Lung (tissue), 12 donors: Measurements from ENCODE around the gene SPATA1. TPM values are rescaled to one million over a fixed set of nuclear protein-coding genes. Genes with fewer than 3 reads are reported as not detected.

ENCODE experiments used
- ATAC-seq: fragments of 200-7000 bp; cut with Tn5 transposase; one replicate; pipeline ENCODE4 v1.9.1; 2020; ENCODE audit warnings: moderate number of reproducible peaks; ENCODE audit not compliant: insufficient read depth, low FRiP score
- DNase-seq, 3 donors: peaks; one replicate each; pipeline ENCODE4 v3.0.0-alpha.2; 2013 to 2017
- H3K27ac ChIP-seq, 2 donors: one replicate each; pipeline ENCODE4 v1.5.1; 2013; ENCODE audit warnings: mild to moderate bottlenecking in 2 of 2, moderate library complexity in 2 of 2, control low read depth in 1 of 2, inconsistent platforms in 1 of 2, low read depth in 1 of 2, low read length in 1 of 2
- H3K27me3 ChIP-seq, 3 donors: one replicate each; pipeline ENCODE4 v1.5.1; 2013; ENCODE audit warnings: low read length in 2 of 3; ENCODE audit not compliant: control insufficient read depth in 3 of 3, insufficient read depth in 3 of 3
- H3K36me3 ChIP-seq, 4 donors: one replicate each; pipeline ENCODE4 v1.5.1; 2013; ENCODE audit warnings: low read length in 4 of 4, mild to moderate bottlenecking in 1 of 4, moderate library complexity in 1 of 4; ENCODE audit not compliant: control insufficient read depth in 4 of 4, insufficient read depth in 4 of 4
- H3K4me1 ChIP-seq, 5 donors: one replicate each; pipeline ENCODE4 v1.5.1; 2013; ENCODE audit warnings: low read length in 5 of 5, mild to moderate bottlenecking in 2 of 5, moderate library complexity in 1 of 5; ENCODE audit not compliant: control insufficient read depth in 5 of 5, insufficient read depth in 5 of 5
- H3K4me3 ChIP-seq: one replicate; pipeline ENCODE4 v1.5.1; 2013; ENCODE audit warnings: mild to moderate bottlenecking, control low read depth, moderate library complexity
- H3K9ac ChIP-seq, 2 donors: one replicate each; pipeline ENCODE4 v1.5.1; 2013; ENCODE audit warnings: low read length in 2 of 2, control low read depth in 1 of 2; ENCODE audit not compliant: insufficient read depth in 1 of 2
- H3K9me3 ChIP-seq, 4 donors: one replicate each; pipeline ENCODE4 v1.5.1; 2013; ENCODE audit warnings: low read length in 3 of 4, mild to moderate bottlenecking in 1 of 4, moderate library complexity in 1 of 4; ENCODE audit not compliant: control insufficient read depth in 4 of 4, insufficient read depth in 3 of 4
- WGBS, 2 donors: extraction: QIAGEN DNeasy Blood & Tissue Kit; methylation state at CpG; one replicate each; pipeline ENCODE4 v1.1.7; 2013; 5-methylcytosine and 5-hydroxymethylcytosine counted together
- polyA plus RNA-seq, 2 donors: library from polyadenylated mRNA; stranded (reverse); fragments of 200-250 nt; gene quantifications; one replicate each; pipeline ENCODE4 v1.2.1, GENCODE V29; 2013
- total RNA-seq, 2 donors: library from RNA; depleted of rRNA in 1 of 2; stranded (reverse); fragments of >200 nt in 1 of 2; gene quantifications; one replicate each; pipeline ENCODE4 v1.2.1, GENCODE V29; 2014 to 2021
- TF ChIP-seq, protein P1 (sequence below): IDR thresholded peaks from 2 replicates; pipeline ENCODE4 v1.5.1; 2012; ENCODE audit warnings: mild to moderate bottlenecking; ENCODE audit errors: control extremely low read depth, extremely low read depth
- donor health status: control.
- donor health status: control.
- donor health status: Bipolar disorder and iron deficiency.
- donor health status: healthy.
- donor health status: DM: yes; HTN: yes; CAD: no.

Gene SPATA1
- total and polyA plus RNA-seq, 4 donors = 0.71 to 3.9 (median 2.4) TPM

DNA sequence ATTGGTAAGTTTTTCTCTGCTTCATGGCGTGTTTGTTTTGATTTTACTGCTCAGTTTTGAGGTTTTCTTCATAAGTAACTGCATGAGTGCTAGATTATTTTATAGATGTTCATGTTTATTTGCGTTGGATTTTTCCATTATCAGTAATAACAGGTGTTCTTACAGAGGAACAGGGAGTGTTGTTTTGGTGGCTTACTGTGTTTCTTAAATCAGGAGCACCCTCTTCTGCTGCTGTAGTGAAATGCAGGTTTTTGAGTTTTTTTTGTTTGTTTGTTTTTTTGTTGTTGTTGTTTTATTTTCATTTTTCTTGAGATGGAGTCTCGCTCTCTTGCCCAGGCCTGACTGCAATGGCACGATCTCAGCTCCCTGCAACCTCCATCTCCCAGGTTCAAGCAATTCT is 35.5 kb downstream of the SPATA1 start:
- no peaks in the 10 kb centered on the region for H3K4me1 ChIP-seq
- no peak overlapping the region for H3K9ac ChIP-seq
- H3K9me3 ChIP-seq = no peaks in the 10 kb centered on the region
- no peak for DNase-seq
- no peak overlapping the region for H3K27ac ChIP-seq
- peaks cover 0 to 9% (median 2%) of the 10 kb centered on the region in 4 donors for H3K36me3 ChIP-seq
- no peak for ATAC-seq
- H3K4me3 ChIP-seq = no peak overlapping the region
- TF ChIP-seq, protein P1, sequence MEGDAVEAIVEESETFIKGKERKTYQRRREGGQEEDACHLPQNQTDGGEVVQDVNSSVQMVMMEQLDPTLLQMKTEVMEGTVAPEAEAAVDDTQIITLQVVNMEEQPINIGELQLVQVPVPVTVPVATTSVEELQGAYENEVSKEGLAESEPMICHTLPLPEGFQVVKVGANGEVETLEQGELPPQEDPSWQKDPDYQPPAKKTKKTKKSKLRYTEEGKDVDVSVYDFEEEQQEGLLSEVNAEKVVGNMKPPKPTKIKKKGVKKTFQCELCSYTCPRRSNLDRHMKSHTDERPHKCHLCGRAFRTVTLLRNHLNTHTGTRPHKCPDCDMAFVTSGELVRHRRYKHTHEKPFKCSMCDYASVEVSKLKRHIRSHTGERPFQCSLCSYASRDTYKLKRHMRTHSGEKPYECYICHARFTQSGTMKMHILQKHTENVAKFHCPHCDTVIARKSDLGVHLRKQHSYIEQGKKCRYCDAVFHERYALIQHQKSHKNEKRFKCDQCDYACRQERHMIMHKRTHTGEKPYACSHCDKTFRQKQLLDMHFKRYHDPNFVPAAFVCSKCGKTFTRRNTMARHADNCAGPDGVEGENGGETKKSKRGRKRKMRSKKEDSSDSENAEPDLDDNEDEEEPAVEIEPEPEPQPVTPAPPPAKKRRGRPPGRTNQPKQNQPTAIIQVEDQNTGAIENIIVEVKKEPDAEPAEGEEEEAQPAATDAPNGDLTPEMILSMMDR = no peak
- no peaks in the 10 kb centered on the region for H3K27me3 ChIP-seq
- WGBS, 2 donors = 83 to 90% methylated on average over 4 of the region's 4 CpGs

DNA sequence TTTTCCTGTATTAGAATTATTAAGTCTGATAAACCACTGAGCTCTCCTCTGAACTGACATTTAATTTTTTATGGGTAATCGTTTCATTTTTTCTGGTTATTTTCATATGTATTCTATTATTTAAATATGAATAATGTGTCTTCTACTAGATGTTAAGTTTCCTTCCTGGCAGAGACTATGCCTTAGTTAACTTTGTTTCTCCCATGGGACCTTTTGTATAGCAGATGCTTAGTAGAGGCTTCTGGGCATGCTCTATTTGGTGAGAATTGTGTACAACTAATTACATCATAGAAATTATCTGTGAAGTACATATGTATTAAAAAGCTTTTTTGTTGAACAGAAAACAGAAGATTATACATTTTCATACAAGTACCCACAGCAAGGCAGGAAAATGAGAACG is 44.6 kb downstream of the SPATA1 start:
- Histone ChIP-seq H3K9me3 (no peaks in the 10 kb centered on the region), H3K27me3 (no peaks in the 10 kb centered on the region), H3K36me3 (no peaks in the 10 kb centered on the region), H3K4me3 (no peak overlapping the region), H3K9ac (no peak overlapping the region), H3K4me1 (no peaks in the 10 kb centered on the region), H3K27ac (no peak overlapping the region)
- DNase-seq (no peak), ATAC-seq (no peak)
- TF ChIP-seq, protein P1 = no peak
- WGBS, 2 donors = 94 to 99% methylated on average over 2 of the region's 2 CpGs

DNA sequence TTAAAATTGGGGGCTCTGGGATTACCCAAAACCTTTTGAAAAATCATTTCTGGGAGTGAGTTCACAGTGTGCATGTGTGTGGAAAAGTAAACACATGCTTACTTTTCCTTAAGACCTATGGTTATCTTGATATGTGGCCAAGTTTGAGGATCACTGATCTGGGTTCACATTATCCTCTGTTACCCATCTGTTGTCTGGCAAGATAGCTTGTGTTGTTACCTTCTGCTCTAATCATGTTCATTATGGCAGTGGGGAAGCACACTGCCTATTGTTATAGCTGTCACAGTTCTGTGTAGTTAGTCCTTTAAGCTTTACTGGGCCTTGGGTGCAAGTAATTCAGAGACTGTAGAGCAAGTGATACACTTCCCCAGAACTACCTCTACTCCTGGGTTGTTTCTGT is 63.0 kb downstream of the SPATA1 start:
- peaks cover 0 to 10% (median 5%) of the 10 kb centered on the region in 4 donors for H3K36me3 ChIP-seq
- H3K9me3 ChIP-seq = no peaks in the 10 kb centered on the region
- peaks cover 0 to 9% (median 5%) of the 10 kb centered on the region in 5 donors for H3K4me1 ChIP-seq
- no peak overlapping the region for H3K9ac ChIP-seq
- no peak overlapping the region for H3K4me3 ChIP-seq
- no peak for DNase-seq
- H3K27me3 ChIP-seq = no peaks in the 10 kb centered on the region
- H3K27ac ChIP-seq = no peak overlapping the region
- TF ChIP-seq, protein P1 = no peak
- ATAC-seq = no peak

DNA sequence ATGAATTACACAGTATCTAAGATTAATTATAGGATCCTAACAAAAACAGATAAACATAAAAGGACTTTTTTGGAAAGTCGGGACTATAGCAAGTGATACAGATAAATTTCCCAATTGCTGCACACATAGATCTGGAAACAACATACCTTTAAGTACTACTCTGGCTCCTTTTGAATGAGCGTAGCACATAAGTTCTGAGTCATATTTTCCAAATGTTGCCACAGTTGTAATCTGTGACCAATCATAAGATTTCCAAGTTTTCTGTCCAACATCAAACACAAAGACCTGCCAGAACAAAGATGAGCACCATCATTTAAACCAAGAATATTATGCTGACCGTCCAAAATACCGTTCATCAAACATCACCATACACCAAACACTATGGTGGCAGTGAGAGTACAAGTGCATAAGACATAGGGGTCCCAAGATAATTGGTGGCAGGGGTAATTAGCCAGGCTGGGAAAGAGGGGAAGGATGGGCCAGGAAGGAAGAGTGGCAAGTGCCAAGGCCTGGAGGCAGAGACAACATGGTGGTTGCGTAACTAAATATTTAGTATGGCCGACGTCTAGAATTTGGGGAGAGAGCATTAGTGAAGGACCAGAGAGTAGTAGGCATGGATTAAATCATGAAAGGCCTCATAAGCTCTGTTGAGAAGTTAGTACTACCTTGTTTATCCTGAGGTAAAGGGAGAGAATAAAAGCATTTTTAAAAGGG is 64.4 kb downstream of the SPATA1 start:
- Histone ChIP-seq H3K4me1 (peaks cover 0 to 9% (median 5%) of the 10 kb centered on the region in 5 donors), H3K9ac (no peak overlapping the region), H3K36me3 (peaks cover 0 to 6% (median 5%) of the 10 kb centered on the region in 4 donors), H3K9me3 (no peaks in the 10 kb centered on the region), H3K4me3 (no peak overlapping the region), H3K27me3 (no peaks in the 10 kb centered on the region), H3K27ac (no peak overlapping the region)
- ATAC-seq = no peak
- WGBS, 2 donors = 80 to 89% methylated on average over 7 of the region's 7 CpGs
- DNase-seq = no peak
- TF ChIP-seq, protein P1 = no peak
